Activated effector memory CD4-positive, alpha-beta T cell treated with Interleukin-2 at 50 U/mL for 16 hours (primary cell): ENCODE results near the gene RBPJ.
"Not testable (repeated sequence)": the region's sequence is repeated elsewhere in the genome, so short reads cannot be mapped to it uniquely, and the experiment has no call there.

Experiments
- DNase-seq: peaks from one replicate; pipeline ENCODE4 v3.0.0-alpha.2; 2020

RBPJ gene

GRCh38 chr4:26377328-26378311 is 56.8 kb downstream of the RBPJ start:
- DNase-seq = no peak

- DNase-seq = no peak
Observed at GRCh38 chr4:26379837-26380236, 59.0 kb downstream of the RBPJ start.

- DNase-seq = no peak
Observed at GRCh38 chr4:26380740-26381139, 59.9 kb downstream of the RBPJ start.

GRCh38 chr4:26384380-26385057 is 63.7 kb downstream of the RBPJ start:
- no peak for DNase-seq

- no peak for DNase-seq
Observed at GRCh38 chr4:26385690-26386089, 64.9 kb downstream of the RBPJ start.

- DNase-seq = no peak
Observed at GRCh38 chr4:26386386-26386785, 65.6 kb downstream of the RBPJ start.

GRCh38 chr4:26388671-26389070 is 67.9 kb downstream of the RBPJ start:
- no peak for DNase-seq

GRCh38 chr4:26397086-26397485 is 76.3 kb downstream of the RBPJ start:
- no peak for DNase-seq

GRCh38 chr4:26400132-26400531 is 79.3 kb downstream of the RBPJ start:
- no peak for DNase-seq

- not testable (repeated sequence) for DNase-seq
Observed at GRCh38 chr4:26402017-26402416, 81.2 kb downstream of the RBPJ start.

- no peak for DNase-seq
Observed at GRCh38 chr4:26402458-26402857, 81.6 kb downstream of the RBPJ start.

GRCh38 chr4:26404743-26405206 is 84.0 kb downstream of the RBPJ start:
- DNase-seq = no peak

GRCh38 chr4:26406346-26406975 is 85.6 kb downstream of the RBPJ start:
- no peak for DNase-seq

GRCh38 chr4:26407476-26407875 is 86.7 kb downstream of the RBPJ start:
- no peak for DNase-seq

- DNase-seq = no peak
Observed at GRCh38 chr4:26410385-26411293, 89.8 kb downstream of the RBPJ start.

- no peak for DNase-seq
Observed at GRCh38 chr4:26412381-26413372, 91.9 kb downstream of the RBPJ start.

- DNase-seq = no peak
Observed at GRCh38 chr4:26413582-26413981, 92.8 kb downstream of the RBPJ start.

GRCh38 chr4:26418107-26418506 is 97.3 kb downstream of the RBPJ start:
- no peak for DNase-seq

GRCh38 chr4:26418850-26419249 is 98.0 kb downstream of the RBPJ start:
- no peak for DNase-seq

GRCh38 chr4:26420438-26420837 is 99.6 kb downstream of the RBPJ start:
- no peak for DNase-seq

GRCh38 chr4:26420913-26421312 is 100.1 kb downstream of the RBPJ start:
- DNase-seq = no peak
